SU-DHL-6 (cell line): ENCODE data around the gene CDPF1.

Experiments
- H2AFZ ChIP-seq: fragments of 200-600 bp; sonication (generic); 2 replicates; pipeline ENCODE4 v1.6.1; 2014; ENCODE audit warnings: low read depth, mild to moderate bottlenecking, moderate library complexity, mixed read lengths, antibody characterized with exemption, low read length; ENCODE audit not compliant: severe bottlenecking
- H3F3A ChIP-seq: fragments of 200-600 bp; shearing (Covaris generic); 2 replicates; pipeline ENCODE4 v1.6.0; 2016; ENCODE audit warnings: antibody characterized with exemption, mild to moderate bottlenecking; ENCODE audit not compliant: insufficient read depth
- H3K27ac ChIP-seq: fragments of 200-600 bp; sonication (generic); 2 replicates; pipeline ENCODE4 v1.5.1; 2016; ENCODE audit warnings: low read depth, mild to moderate bottlenecking, low read length, moderate library complexity, mixed read lengths
- H3K27me3 ChIP-seq: fragments of 200-600 bp; sonication (generic), shearing (Covaris generic); 2 replicates; pipeline ENCODE4 v1.6.0; 2014; ENCODE audit warnings: mild to moderate bottlenecking, low read length
- H3K36me3 ChIP-seq: fragments of 200-600 bp; sonication (generic); 2 replicates; pipeline ENCODE4 v1.6.1; 2014; ENCODE audit warnings: mild to moderate bottlenecking, low read length, mixed read lengths
- H3K4me2 ChIP-seq: fragments of 300-600, 200-600 bp; shearing (Covaris generic), sonication (generic); 2 replicates; pipeline ENCODE4 v1.6.0; 2014; ENCODE audit warnings: low read length, low read depth, mild to moderate bottlenecking; ENCODE audit not compliant: poor library complexity, severe bottlenecking
- H3K4me3 ChIP-seq: fragments of 200-600 bp; sonication (generic); 2 replicates; pipeline ENCODE4 v1.5.1; 2014; ENCODE audit warnings: antibody characterized with exemption, low read length, mild to moderate bottlenecking, mixed read lengths; ENCODE audit not compliant: insufficient read depth, poor library complexity, severe bottlenecking
- H3K79me2 ChIP-seq: fragments of 200-600 bp; sonication (generic); 2 replicates; pipeline ENCODE4 v1.6.1; 2014; ENCODE audit warnings: mild to moderate bottlenecking, low read length, moderate library complexity; ENCODE audit not compliant: insufficient read depth
- H3K9ac ChIP-seq: fragments of 200-600 bp; sonication (generic); 2 replicates; pipeline ENCODE4 v1.7.0; 2014; ENCODE audit warnings: mild to moderate bottlenecking, low read length
- H3K9me2 ChIP-seq: fragments of 200-600 bp; sonication (generic); replicated peaks from 2 replicates; pipeline ENCODE4 v1.6.1; 2014; ENCODE audit warnings: low read length; ENCODE audit not compliant: insufficient read depth
- H3K9me3 ChIP-seq: fragments of 200-600 bp; sonication (generic); 2 replicates; pipeline ENCODE4 v1.6.1; 2014; ENCODE audit warnings: low read length, mixed read lengths; ENCODE audit not compliant: insufficient read depth
- H4K20me1 ChIP-seq: fragments of 200-600 bp; sonication (generic); 2 replicates; pipeline ENCODE4 v1.6.1; 2014; ENCODE audit warnings: low read depth, mild to moderate bottlenecking, antibody characterized with exemption, low read length, moderate library complexity, mixed read lengths
- CTCF ChIP-seq: fragments of 200-600 bp; sonication (generic); IDR thresholded peaks from one replicate; pipeline ENCODE4 v1.5.1; 2017; ENCODE audit warnings: antibody characterized with exemption, mild to moderate bottlenecking, low read length, moderate library complexity; ENCODE audit not compliant: insufficient read depth, poor library complexity, severe bottlenecking
- EZH2phosphoT487 ChIP-seq: fragments of 200-600 bp; sonication (generic), shearing (Covaris generic); conservative IDR thresholded peaks from 2 replicates; pipeline ENCODE4 v1.6.1; 2018; ENCODE audit warnings: mild to moderate bottlenecking, antibody characterized with exemption, low read length, moderate library complexity, mixed read lengths

The CDPF1 gene

GRCh38 chr22:46241396-46242007, 8.6 kb downstream of the CDPF1 start:
- no peak overlapping the region for H3K9ac ChIP-seq
- TF ChIP-seq CTCF = no peak
- no peak for TF ChIP-seq EZH2phosphoT487

GRCh38 chr22:46240907-46241306, 9.2 kb downstream of the CDPF1 start:
- H3K79me2 ChIP-seq = no peaks in the 10 kb centered on the region
- H4K20me1 ChIP-seq = no peaks in the 10 kb centered on the region
- H3K4me2 ChIP-seq = no peak overlapping the region
- H3K9ac ChIP-seq = no peak overlapping the region
- no peaks in the 10 kb centered on the region for H3F3A ChIP-seq
- TF ChIP-seq EZH2phosphoT487 = no peak
- no peaks in the 10 kb centered on the region for H3K27me3 ChIP-seq
- no peak overlapping the region for H3K27ac ChIP-seq
- H3K4me3 ChIP-seq = no peak overlapping the region
- H3K9me2 ChIP-seq = no peaks in the 10 kb centered on the region
- H3K9me3 ChIP-seq = no peaks in the 10 kb centered on the region
- no peaks in the 10 kb centered on the region for H3K36me3 ChIP-seq
- H2AFZ ChIP-seq = no peak overlapping the region

More at GRCh38 chr22:46241396-46242007, 8.6 kb downstream of the CDPF1 start:
- H3K79me2 ChIP-seq = no peaks in the 10 kb centered on the region
- no peaks in the 10 kb centered on the region for H4K20me1 ChIP-seq
- H3K9me2 ChIP-seq = no peaks in the 10 kb centered on the region
- H3K36me3 ChIP-seq = no peaks in the 10 kb centered on the region
- no peak overlapping the region for H3K4me2 ChIP-seq
- no peaks in the 10 kb centered on the region for H3F3A ChIP-seq
- no peak overlapping the region for H2AFZ ChIP-seq
- no peaks in the 10 kb centered on the region for H3K9me3 ChIP-seq
- H3K27me3 ChIP-seq = no peaks in the 10 kb centered on the region
- no peak overlapping the region for H3K4me3 ChIP-seq
- no peak overlapping the region for H3K27ac ChIP-seq

GRCh38 chr22:46240506-46240905, 9.6 kb downstream of the CDPF1 start:
- Histone ChIP-seq H3K27me3 (no peaks in the 10 kb centered on the region), H3K9ac (no peak overlapping the region), H3K9me3 (no peaks in the 10 kb centered on the region), H3F3A (no peaks in the 10 kb centered on the region), H3K79me2 (no peaks in the 10 kb centered on the region), H3K9me2 (no peaks in the 10 kb centered on the region), H2AFZ (no peak overlapping the region), H4K20me1 (no peaks in the 10 kb centered on the region), H3K36me3 (no peaks in the 10 kb centered on the region), H3K4me3 (no peak overlapping the region), H3K4me2 (no peak overlapping the region), H3K27ac (no peak overlapping the region)
- TF ChIP-seq CTCF (no peak), EZH2phosphoT487 (no peak)

GRCh38 chr22:46240073-46240472, 10.0 kb downstream of the CDPF1 start:
- Histone ChIP-seq H3F3A (no peaks in the 10 kb centered on the region), H3K4me3 (no peak overlapping the region), H3K9ac (no peak overlapping the region), H3K27me3 (no peaks in the 10 kb centered on the region), H3K9me2 (no peaks in the 10 kb centered on the region), H3K79me2 (no peaks in the 10 kb centered on the region), H3K9me3 (no peaks in the 10 kb centered on the region), H4K20me1 (no peaks in the 10 kb centered on the region), H3K27ac (no peak overlapping the region), H2AFZ (no peak overlapping the region), H3K36me3 (no peaks in the 10 kb centered on the region), H3K4me2 (no peak overlapping the region)
- no peak for TF ChIP-seq CTCF
- no peak for TF ChIP-seq EZH2phosphoT487
